MV-4-11 (cell line): Measurements from ENCODE around the gene SNTG2.
"Not testable (repeated sequence)": the region's sequence is repeated elsewhere in the genome, so short reads cannot be mapped to it uniquely, and the experiment has no call there.

Experiments
- DNase-seq: peaks from one replicate; lab custom pipeline; 2025; lab: John Stamatoyannopoulos, UW

Gene SNTG2

DNA sequence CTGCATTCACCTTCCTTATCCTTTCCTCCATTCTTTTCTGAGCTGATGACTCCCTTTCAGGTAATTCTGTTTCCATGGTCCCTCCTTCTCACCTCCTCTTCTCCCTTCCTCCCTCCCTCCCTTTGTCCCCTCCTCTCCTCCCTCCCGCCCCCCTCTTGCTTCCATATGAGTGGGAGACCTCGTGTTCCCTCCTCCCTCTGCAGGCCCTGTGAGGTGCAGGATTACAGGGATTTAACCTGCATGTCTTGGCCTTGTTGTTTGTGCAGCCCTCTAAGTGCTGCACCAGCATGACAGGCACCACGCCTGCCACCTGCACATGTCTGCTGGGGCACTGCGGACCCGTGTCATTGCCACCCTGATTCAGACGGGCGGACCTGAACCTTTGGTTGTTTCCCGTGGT, 103.1 kb downstream of the SNTG2 start:
- DNase-seq = no peak

DNA sequence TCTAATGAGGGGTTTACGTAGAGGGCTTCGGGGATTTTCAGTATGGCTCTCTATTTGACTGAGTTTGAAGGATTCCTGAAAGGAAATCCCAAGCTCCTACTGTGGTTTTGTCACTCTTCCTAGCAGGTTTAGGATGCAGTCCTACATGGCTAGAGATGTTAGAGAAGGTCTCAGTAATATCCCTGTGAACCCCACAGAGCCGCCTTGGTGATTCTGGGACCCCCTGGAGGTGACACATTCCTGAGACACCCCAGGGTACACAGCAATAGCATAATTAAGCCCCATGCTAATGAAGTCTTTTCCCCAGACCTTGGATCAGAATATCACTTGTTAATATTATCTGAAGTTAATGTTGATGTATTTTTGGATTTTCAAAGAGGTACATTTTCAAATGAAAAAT, 103.8 kb downstream of the SNTG2 start:
- no peak for DNase-seq

DNA sequence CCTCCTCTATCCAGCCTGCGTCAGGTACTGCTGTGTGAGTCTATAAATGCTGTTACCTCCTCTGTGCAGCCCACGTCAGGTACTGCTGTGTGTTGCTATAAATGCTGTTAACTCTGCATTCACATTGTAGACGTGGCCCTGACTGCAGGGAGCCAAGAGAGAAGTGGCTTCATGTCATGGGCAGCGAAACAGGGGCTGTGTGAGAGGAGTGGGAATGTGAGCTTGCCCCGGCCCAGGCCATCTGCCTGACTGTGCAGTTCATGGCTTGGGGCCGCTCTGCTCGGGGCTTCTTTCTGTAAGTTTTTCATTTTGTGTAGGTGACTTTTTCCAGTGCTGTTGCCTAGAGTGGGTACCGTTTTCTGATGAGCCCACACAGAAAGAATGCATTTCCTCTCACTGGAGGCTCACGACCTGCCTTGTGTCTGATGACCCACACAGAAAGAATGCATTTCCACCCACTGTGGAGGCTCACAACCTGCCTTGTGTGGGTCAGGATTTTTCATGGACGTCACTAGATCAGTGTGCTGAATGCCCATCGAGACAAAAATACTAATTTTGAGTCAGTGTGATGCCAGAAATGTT, 104.5 kb downstream of the SNTG2 start:
- DNase-seq = no peak

DNA sequence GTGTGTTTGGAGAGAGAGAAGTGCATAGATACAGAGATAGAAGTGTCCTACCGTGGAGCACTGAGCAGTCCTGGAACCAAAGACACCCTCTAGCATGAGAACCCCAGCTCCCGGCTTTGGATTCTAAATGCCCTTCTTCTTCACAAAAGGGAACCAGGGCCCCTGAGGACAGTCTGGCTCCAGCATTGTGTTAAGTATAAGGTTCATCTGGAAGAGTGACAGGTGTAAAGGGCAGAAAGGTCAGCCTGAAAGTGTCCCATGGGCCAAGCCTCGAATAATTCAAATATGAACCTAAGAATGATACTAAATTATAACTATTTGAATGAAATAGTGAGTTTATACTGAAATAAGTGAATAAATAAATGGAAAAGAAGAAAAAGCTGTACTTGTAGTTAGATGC, 109.7 kb downstream of the SNTG2 start:
- DNase-seq = no peak

DNA sequence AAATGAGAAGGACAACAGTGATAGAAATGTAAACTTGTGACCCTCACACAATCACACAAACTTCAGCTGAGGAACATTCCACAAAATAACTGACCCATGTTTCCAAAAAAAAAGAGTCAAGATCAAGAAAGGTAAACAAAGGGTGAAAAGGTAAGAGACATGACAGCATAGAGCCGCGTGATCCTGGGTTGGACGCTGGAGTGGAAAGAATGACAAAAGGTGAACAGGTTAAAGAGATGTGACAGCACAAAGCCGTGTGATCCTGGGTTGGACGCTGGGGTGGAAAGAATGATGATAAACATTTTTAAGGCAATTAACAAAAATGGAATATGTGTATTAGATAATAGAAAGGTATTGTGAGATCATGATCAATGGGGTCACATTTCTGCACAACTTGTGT, 110.3 kb downstream of the SNTG2 start:
- DNase-seq = no peak

DNA sequence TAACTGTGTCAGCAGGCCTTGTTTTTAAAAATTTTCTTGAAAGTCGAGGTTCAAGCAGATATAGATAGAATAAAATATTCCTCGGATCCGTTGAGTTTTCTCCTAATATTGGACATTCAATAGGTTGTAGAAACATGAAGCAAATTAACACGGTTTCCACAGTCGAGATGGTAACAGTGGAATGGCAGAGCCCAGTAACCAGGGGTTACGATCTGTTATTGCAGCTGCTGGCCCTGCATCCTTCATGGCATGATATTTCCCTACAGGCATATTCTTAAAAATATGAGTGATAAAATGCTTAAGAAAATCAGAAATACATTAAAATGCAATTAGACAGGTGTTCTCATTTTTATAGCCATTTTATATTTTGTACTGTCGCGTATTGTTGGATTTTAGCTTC, 117.6 kb downstream of the SNTG2 start:
- no peak for DNase-seq

DNA sequence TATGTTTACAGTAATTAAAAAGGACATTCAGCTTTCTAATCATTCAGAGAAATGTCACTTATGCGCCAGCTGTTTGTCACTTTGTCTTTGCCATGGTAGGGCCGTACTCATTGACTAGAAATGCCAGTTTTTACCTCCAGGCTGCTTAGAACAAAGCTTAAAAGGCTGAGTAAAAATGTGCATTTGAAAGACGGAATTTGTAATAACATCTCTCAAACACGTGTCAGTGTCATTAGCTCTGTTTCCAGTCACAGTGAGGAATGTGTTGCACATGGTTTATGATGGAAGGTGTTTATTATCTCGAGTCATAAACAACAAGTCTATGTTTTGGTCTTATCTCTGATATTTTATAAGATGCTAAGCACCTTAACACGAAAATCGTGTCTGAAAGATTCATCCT, 118.2 kb downstream of the SNTG2 start:
- DNase-seq = no peak

DNA sequence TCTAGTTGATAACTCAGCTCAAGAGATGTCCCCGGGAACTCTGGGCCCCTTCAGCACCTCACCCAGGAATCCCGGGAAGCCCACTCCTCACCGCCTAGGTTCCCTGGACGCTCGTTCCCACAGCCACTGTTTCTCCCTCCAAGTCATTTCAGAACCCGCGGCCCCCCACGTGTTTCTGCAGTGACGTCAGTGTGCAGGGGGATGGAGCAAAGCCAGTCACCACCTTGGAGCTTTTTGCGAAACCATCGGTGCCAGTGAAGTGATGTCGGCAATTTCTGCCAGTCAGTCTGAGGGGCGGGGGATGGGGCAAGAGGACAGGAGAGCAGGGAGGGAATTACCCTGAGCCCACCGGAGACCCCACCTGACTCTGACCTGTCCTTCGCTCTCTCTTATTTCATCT, 119.2 kb downstream of the SNTG2 start:
- no peak for DNase-seq

DNA sequence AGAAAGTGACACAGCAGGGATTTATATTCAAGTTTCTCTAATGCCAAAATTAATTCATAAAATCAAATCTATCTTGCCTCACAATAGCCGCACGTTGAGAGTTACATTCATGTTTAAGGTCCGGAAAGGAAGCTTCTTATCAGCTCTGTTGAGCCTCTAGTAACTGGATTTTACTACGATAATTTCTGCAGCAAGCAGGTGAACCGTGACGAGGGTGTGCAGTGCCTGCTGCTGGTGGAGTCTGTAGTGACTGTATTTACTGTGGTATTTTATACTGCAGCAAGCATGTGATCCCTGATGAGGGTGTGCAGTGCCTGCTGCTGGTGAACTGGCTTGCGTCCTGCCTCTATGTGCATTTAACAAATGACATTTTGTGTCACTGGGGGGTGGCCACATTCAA, 120.0 kb downstream of the SNTG2 start:
- DNase-seq = no peak

DNA sequence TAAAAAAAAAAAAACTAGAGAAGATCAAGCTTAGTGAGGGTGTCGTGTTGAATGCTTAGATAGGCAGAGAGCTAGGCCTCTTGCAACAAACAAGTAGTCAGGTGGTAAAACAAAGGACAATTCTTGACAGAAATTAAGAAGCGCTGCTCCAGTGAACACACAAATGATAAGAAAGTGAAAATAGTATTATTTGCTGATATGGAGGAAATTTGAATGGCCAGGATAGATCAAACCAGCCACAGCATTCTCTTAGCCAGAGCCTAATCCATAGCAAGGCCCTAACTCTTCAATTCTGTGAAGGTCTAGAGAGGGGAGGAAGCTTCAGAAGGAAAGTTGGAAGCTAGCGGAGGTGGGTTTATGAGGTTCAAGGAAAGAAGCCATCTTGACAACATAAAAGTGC, 121.0 kb downstream of the SNTG2 start:
- no peak for DNase-seq

DNA sequence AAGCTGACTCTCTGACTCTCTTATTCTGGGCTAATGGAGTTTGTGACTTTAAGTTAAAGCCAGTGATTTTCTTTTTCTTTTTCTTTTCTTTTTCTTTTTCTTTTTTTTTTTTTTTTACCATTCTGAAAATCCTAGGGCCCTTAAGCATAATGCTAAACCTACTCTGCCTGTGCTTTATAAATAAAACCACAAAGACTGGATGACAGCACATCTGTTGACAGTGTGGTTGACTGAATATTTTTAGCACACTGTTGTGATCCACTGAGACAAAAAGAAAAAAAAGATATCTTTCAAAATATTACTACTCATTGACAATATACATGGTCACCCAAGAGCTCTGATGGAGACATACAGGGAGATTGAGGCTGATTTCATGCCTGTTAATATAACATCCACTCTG, 121.6 kb downstream of the SNTG2 start:
- DNase-seq = no peak

DNA sequence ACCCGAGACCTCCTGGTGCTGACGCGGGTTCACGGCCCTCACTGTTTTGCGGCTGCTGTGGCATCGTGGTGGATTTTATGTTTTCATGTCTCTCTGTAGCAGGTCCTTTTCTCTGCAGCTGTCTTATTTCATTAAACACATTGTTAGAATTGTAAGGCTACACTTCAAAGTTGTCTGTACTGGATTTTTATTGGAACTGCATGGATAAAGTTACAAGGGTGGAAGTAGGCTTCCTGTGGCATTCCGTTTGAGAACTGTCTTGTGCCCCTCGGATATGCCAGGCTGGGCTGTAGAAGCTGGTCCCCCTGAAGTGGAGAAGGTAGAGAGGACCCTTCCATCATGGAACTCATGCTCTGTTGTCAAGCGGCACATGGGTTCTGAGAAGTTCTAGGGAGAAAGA, 127.3 kb downstream of the SNTG2 start:
- DNase-seq = no peak

DNA sequence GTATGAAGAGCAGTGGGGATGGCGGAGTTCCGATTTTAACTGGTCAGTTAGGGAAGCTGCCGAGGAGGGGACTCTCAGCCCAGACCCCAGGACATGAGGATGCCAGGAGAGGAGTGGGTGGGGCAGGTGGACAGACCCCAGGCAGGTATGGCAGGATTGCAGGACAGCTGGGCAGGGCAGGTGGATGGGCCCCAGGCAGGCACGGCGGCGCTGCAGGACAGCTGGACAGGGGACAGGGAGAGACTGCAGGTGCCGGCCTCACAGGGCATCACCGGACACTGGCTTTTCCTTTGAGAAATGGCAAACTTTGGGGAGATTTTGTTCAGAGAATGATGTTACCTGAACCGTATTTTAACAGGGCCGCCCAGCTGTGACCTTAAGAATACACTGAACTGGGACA, 127.7 kb downstream of the SNTG2 start:
- DNase-seq = no peak

DNA sequence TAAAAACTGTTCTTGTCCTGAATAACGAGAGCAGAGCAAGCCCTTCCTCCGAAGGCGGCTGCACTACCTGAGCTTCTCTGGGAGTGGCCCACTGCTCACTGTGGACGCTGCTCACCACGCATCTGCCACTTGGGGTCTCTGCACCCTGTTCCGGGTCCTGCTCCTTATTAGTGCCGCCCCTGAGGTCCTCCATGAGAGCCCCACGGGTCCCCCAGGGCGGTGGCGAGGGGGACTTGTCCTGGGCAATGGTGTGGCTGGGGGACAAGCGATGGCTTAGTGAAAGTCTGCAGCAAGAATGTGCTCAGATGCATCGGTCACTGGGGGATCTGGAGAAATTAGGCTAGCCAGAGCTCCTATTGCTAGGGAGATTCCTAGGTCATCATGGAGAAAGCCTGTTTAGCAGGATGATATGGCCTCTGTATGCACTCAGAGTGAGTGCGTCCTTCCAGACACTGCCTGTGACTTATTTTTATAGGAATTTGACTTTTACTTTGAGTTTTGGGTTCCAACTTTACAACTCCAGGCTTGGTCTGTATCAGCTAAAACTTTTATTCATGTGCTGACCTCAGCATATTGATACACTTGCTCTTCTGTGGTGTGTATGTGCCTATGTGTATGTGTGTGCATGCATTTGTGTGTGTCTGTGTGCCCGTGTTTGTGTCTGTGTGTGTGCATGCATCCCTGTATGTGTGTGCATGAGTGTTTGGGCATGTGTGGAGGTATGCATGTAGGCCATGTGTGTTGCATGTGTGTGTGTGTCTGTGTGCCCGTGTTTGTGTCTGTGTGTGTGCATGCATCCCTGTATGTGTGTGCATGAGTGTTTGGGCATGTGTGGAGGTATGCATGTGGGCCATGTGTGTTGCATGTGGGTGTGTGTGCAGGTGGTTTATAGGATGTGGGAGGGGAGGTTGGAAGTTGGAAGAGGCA, 129.5 kb downstream of the SNTG2 start:
- no peak for DNase-seq

DNA sequence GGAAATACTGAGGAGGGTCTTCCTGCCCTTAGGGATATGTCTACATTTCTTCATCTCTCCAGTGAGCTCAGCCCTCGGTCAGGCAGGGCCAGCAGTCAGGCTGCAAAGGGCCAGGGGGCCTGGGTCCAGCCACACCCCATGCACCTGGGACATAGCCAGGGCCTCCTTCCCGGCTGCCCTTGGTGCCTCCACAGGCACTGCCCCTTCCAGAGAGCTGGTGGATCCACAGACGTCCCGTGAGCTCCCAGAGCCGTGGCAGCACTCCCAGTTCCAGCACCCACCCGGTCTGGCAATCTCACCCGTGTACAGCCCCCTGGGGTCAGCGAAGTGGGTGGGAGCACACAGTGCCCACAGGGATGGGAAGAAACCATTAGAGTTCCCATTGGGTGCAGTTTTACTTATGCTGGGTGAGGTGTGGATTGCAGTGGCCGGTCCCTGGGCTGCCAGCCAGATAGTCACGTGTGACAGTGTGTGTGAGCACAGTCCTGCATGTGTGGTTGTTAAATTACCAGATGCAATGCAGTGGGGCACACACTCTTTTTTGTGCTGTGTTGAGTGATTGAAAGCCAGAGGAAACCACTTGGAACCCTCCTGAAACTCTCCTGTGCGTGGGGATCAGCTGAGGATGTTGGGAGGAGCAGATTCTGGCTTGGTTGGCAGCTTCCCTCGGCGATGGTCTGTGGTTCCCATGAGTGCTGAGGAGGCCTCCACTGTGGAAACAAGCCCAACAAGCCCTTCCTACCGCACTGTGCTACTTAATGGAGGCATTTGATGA, 131.0 kb downstream of the SNTG2 start:
- no peak for DNase-seq

DNA sequence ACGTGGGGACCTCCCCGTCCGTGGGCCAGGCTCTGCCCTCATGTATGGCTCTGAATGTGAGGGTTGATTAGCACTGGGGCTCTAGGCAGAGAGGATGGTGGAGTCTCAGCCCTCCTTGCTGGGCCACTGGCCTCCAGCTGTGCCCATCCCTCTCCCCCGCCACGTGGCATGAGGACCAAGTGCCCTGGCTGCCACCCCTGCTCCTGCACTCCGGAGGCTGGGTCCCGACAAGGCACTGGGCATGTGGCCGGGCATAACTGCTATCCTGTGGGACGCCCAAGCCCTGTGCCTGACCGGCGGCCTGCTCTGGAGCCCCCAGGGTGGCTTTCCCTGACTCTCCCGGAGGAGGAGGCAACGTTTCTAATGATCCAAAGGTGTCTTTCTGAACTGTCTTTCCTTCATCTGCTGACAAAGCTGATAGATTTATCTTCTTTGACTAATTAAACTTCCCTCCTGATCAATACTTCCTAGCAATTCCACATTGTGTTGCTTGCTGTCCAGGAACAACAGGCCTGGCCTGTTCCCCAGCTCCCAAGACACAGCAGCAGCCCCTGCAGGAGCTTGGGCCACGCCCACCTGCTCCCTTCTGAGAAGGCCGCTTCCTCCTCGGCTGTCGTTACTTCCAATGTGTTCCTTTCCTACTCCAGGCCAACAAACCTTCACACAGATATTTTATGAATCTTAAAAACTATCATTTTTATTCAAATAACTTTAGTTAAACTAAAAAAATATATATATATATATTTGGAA, 132.0 kb downstream of the SNTG2 start:
- DNase-seq = no peak

DNA sequence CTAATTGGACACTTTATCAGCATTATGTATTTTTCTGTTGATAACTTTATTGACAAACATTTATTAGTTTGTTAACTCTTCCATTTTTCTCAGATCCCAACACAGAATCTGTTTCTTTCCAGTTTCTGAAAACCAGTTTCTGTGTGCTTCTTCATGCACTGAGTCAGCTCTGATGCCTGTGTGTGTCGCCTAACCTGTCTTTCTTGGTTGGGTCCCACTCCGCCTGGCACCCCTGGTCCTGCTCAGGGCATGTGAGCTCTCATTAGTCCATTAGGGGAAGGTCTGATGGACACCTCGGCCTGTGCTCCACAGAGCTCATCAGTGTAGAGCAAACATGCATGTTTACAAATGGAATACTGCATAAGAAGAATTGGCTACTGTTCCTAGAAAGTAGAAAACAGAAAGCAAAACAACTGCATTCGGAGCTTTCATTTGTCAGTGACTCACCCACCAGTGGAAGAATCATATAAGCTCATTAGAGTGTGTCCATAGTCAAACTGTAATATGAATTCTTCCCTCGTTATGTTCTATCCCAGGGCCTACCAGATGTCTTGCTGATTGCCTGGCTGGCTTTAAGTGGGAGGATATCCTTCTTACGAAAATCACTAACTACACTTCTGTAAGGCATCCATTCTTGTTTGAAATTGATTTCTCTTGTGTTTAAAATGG, 137.7 kb downstream of the SNTG2 start:
- DNase-seq = no peak

DNA sequence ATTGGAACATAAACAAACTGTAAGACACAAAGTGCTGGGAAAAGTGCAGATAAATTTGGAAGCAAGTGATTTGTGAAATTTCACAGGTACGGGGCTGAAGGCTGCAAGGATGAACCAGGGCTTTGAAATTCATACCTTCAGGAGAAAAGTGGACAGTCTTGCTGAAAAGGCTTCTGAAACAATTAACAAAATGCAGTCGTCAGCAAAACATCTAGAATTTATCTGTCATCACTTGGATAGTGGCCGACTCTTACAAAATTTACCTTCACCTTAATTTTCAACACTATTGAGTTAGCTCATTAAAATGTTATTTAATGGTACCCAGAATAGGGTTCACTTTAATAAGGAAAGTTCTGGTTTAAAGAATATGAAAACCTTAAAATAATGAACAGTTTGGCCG, 138.3 kb downstream of the SNTG2 start:
- no peak for DNase-seq

DNA sequence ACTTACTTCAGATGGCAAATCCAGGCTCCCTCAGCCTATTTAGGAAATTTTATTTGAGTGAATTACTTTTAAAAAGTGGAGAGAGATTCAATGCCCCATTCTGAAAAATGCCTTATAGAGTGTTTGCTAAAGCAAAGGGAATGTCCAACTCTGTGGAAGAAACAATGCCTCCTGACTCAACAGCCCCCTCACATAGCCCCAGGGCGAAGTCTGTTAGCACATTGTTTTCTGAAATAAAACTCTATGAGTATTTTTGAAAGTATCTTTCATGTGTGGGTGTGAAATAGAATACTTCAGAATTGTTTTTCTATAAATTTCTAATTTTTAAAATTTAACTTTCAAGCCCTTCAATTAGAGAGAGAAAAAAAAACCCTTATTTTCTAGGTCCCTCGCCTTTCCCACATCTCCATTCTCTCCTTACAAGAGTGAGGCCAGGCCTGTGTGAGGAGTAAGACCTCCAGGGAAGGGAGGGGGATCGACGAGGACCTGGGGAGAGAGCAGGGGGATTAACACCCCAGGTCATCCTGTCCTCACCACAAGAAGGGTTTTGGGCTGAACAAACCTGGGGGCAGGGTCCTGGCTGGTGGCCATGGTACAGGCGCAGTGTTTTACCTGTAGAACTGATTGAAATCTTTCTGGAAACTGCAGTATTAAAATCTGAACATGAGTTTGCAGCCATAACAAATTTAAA, 141.4 kb downstream of the SNTG2 start:
- DNase-seq = no peak

DNA sequence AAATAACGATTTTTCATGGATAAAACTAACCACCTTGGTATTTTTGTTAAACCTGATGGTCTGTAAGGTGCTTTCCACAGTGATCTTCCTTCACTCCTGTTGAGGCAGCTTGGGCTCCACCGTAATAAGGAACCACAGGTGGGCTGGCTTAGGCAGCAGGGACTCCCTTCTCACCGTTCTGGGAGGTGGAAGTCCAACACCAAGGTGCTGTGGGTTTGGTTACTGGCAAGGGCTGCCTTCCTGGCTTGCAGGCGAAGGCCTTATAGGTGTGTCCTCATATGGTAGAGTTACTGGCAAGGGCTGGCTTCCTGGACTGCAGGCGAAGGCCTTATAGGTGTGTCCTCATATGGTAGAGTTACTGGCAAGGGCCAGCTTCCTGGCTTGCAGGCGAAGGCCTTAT, 143.0 kb downstream of the SNTG2 start:
- DNase-seq = not testable (repeated sequence)

DNA sequence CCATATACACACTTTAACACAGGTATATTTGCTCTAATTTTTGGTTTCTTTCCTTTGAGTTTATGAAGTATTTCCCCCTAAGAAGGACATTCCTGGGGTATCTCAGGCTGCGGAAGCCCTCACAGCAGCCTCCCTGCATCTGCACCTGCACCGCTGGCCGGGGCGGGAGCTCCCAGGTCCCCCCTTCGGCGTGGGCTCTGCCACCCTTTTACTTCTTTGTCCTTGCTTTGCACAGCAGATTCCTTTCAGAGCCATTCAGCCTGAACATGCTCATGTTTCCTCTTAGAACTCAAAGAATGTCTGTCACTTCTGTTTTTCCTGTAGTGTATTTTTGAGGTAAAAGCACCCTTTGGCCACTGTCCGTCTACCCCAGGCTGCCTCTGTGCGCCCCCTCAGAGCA, 146.5 kb downstream of the SNTG2 start:
- DNase-seq = no peak
